ENCODE data around the gene FNDC3A.
A peak's percentile ranks its signal among the peaks of the same experiment; 100 is the strongest.
"Not testable (repeated sequence)": the region's sequence is repeated elsewhere in the genome, so short reads cannot be mapped to it uniquely, and the experiment has no call there.

The FNDC3A gene

GRCh38 chr13:48977286-48977625 lies 1.5 kb downstream of the FNDC3A start:
- DNase-seq (ENCODE audit: low spot score) = no peak

GRCh38 chr13:48977973-48978372 lies 2.3 kb downstream of the FNDC3A start:
- peak; percentile 26 for DNase-seq (ENCODE audit: low spot score)

DNA sequence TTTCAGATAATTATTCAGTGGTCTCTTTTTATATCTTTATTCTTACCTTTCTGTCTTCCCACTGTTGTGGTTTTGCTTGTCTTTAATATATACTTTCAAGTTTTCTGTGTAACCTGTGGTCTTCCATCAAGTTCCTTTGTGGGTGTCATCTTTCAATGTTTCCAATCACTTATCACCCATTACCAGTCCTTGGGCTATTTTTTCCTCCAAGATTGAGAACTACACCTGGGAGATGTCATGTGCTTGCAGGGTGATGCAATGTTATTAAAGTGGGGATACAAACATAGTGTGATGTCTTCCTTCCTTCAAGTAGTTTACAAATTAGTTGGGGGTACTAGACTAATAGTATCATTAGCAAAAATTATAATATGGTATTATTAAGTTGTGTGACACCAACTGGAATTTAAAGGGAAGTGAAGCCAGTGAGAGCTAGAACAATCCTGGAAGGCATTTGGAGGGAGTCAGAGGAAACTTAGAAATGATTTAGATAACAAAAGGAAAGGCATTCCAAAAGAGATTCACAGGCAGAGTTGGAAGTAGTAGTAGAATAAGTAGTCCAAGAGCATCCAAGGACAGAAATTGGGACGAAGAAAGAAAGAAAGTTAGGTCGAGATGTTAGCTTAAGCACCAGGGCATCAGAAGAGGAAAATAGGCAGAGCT lies 3.4 kb downstream of the FNDC3A start:
- DNase-seq (ENCODE audit: low spot score) = no peak

DNA sequence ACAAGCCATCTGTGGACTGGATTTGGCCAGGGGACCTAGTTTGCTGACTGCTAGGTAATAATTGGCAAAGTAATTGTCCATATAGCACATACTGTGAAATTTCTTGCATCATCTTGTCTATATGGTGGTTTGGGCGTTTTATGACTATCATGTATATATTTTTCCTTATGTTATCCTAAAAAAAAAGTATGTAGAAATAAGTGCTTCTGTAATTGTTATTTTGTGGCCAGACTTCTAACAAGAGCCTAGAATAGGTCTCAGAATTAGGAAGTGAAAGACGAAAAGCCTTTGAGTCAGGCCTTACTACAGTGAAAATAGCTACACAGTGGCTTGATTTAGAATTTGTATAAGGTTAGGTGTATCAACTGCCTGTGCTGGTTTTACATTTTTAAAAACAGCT lies 4.2 kb downstream of the FNDC3A start:
- no peak for DNase-seq (ENCODE audit: low spot score)

DNA sequence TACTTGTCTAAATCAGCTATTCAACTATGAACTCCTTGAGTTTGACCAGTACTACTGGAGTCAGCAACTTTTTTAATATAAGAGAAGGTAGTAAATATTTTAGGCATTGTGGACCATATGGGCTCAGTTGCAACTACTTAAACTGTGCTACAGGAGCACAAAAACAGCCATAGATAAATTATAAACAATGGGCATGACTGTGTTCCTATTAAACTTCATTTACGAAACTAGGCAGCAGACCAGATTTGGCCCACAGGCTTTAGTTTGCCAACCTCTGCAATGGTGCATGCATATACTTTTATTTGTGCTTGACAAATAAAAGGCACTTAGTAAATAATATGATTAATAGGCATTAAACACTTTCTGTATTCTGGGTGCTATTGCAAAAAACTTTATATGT lies 7.6 kb downstream of the FNDC3A start:
- no peak for DNase-seq (ENCODE audit: low spot score)

DNA sequence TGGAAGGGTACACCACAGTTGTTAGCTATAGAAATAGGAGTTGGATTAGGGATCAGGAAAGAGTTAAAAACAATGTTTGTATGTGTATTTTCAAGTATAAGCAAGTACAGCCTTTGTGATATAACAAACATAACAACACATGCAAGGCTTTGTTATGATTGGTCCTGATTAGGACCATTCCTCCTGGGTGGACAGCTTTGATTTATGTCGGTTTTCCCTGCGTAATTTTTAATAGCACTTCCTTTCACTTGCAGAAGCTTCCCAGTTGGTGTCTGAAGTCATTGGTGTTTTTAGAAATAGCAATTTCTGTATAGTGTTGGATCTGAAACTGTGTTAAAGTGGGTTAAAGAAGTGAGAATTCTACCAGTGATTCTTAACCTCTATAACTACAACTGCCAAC lies 10.0 kb downstream of the FNDC3A start:
- DNase-seq (ENCODE audit: low spot score) = no peak

DNA sequence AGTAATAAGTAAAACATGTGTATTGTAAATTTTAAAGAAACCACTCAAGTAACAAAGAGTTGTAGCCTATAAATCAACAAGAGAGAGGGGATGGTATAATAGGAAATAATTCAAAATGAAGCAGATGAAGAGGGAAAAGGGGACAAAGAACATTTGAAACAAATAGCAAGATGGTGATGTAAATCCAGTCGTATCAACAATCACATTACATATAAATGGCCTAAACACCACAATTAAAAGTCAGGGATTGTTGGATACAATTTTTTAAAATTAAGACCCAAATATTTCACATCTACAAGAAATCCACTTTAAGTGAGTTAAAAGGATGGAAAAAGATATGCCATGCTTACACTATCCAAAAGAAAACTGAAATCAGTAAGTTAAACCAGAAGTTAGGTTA lies 15.2 kb downstream of the FNDC3A start:
- no peak for DNase-seq (ENCODE audit: low spot score)

DNA sequence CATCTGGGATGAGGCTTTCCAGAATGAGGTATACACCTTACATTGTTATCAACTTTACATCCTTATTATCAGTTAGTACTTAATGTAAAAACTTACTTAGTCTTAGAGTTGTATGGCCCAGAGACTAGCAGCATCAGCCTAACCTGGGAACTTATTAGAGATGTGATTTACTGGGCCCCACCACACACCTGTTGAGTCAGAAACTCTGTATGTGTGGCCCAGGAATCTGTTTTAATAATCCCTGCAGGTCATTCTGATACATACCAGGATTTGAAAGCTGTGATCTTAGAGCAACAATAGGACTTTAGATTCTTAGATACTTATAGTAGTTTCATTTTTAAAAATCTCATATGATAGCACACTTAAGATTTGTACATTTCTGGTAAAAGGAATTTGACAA lies 17.4 kb downstream of the FNDC3A start:
- DNase-seq (ENCODE audit: low spot score) = no peak

- DNase-seq (ENCODE audit: low spot score) = peak; percentile 19
Measured at GRCh38 chr13:48994706-48995105, 19.0 kb downstream of the FNDC3A start.

- no peak for DNase-seq (ENCODE audit: low spot score)
Measured at GRCh38 chr13:48998641-48999292, 23.1 kb downstream of the FNDC3A start.

DNA sequence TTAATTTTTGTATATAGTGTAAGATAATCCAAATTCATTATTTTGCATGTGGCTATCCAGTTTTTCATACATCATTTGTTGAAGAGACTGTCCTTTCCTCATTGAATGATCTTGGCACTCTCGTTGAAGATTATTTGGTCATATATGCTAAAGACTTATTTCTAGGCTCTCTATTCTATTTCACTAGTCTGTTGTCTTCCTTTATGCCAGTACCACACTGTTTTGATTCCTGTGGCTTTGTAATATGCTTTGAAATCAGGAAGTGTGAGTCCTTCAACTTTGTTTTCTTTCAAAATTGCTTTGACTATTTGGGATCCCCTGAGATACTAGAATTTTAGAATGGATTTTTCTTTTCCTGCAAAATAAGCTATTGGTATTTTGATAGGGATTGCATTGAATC lies 24.5 kb downstream of the FNDC3A start:
- DNase-seq (ENCODE audit: low spot score) = no peak

DNA sequence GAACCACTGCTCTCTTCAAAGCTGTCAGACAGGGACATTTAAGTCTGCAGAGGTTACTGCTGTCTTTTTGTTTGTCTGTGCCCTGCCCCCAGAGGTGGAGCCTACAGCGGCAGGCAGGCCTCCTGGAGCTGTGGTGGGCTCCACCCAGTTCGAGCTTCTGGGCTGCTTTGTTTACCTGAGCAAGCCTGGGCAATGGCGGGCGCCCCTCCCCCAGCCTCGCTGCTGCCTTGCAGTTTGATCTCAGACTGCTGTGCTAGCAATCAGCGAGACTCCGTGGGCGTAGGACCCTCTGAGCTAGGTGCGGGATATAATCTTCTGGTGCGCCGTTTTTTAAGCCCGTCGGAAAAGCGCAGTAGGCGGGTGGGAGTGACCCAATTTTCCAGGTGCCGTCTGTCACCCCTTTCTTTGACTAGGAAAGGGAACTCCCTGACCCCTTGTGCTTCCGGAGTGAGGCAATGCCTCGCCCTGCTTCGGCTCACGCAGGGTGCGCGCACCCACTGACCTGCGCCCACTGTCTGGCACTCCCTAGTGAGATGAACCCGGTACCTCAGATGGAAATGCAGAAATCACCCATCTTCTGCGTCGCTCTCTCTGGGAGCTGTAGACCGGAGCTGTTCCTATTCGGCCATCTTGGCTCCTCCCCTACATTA lies 43.4 kb downstream of the FNDC3A start:
- not testable (repeated sequence) for DNase-seq (ENCODE audit: low spot score)

GRCh38 chr13:49020328-49020727 lies 44.6 kb downstream of the FNDC3A start:
- DNase-seq (ENCODE audit: low spot score) = no peak

DNA sequence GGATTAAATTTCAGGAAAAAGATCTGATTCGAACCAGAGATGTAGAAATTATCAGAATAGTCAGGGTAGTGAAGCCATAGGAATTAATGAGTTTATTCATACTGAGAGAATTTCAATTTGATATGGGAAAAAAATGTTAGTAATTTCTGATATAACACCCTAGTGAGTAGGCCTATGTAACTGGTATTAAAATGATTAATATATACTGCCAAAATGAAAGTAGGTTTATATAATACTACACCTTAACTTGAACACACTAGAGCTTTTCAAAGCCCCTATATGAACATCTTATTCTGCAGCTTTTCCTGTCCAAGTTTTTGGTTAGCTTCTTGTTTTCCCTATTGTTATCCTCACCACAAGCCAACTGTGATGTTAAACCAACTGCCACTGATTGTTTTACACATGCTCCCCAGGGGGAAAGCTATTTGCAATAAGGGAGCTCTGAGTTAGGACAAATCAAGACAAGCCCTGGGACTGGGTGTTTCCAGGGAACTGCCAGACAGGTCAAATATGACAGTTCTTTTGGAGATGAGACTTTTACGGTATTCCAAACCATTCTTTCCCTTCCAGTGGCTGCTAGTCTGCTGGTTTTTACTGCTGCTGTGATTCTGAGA lies 45.3 kb downstream of the FNDC3A start:
- DNase-seq (ENCODE audit: low spot score) = no peak

- no peak for DNase-seq (ENCODE audit: low spot score)
Measured at GRCh38 chr13:49021953-49022352, 46.2 kb downstream of the FNDC3A start.

- DNase-seq (ENCODE audit: low spot score) = peak; percentile 25
Measured at GRCh38 chr13:49022472-49023144, 46.9 kb downstream of the FNDC3A start.

- peak; percentile 42 for DNase-seq (ENCODE audit: low spot score)
Measured at GRCh38 chr13:49023431-49023830, 47.7 kb downstream of the FNDC3A start.

DNA sequence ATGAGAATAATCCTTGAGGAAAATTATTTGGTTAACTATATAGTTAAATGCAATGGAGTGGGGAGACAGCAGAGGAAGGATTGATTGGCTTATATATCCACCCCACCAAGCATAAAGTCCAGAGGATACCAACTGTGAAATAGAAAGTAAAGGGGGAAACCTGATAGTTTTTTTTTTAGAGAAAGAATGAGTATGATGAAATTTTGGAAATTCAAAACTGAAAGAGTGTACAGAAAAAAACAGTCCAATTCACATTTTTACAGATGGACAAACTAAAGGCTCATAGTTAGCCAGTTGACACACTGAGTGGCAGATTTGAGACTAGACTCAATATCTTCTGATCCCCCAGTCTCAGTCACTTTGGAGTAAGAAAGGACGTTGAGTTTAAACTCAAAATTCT lies 51.1 kb downstream of the FNDC3A start:
- no peak for DNase-seq (ENCODE audit: low spot score)

DNA sequence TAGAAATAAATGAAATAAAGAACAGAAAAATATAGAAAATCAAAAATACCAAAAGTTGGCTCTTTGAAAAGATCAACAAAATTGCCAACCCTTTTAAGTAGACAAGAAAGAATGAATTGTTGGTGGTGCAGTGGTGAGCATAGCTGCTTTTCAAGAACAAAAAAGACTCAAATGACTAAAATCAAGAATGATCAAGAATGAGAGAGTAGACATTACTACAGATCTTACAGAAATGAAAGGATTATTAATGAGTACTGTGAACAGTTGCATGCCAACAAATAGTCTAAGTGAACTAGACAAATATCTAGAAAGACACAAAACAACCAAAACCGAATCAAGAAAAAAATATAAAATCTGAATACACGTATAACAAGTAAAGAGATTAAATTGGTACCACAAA lies 53.9 kb downstream of the FNDC3A start:
- no peak for DNase-seq (ENCODE audit: low spot score)

GRCh38 chr13:49030213-49030612 lies 54.5 kb downstream of the FNDC3A start:
- no peak for DNase-seq (ENCODE audit: low spot score)

- no peak for DNase-seq (ENCODE audit: low spot score)
Measured at GRCh38 chr13:49040872-49041271, 65.2 kb downstream of the FNDC3A start.

- DNase-seq (ENCODE audit: low spot score) = no peak
Measured at GRCh38 chr13:49042476-49042875, 66.8 kb downstream of the FNDC3A start.

- DNase-seq (ENCODE audit: low spot score) = no peak
Measured at GRCh38 chr13:49044008-49044407, 68.3 kb downstream of the FNDC3A start.
